ENCODE results near the gene GLRA2.

GLRA2 gene

DNA sequence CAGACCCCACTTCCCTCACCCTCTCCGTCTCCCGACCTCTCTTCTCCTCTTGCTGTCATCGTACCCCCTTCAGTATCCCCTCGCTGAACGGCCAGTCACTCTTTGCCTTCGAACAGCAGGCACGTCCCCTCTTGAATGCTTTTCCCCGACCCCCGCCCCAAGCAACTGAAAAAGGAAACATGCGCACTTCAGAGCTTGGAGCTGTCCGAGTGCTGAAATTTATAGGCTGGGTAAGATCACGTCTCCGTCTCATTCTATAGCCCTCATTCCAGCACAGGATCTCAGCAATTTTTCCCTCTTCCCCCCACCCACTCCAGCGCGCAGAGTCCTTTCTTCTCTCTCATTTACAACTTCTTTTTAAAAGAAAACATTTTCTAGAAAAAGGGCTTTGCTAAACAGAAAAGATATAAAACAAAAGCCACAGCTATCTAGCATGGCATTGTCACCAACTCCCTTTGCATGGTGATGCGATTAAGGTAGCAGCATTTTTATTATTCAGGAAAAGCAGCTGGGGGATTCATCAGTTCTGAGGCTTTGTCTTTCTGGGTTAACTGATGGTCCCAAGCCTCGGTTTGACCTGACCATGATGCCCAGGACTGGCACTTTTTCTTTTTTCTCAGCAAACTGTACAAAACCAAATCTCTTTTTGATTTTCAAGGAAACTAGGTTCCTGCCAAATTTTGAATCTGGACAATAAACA lies at the start of gene GLRA2:
Gene GLRA2, plus strand, starts transcription at position 247 of the 700 bp plus-strand sequence. CDS start 522 bp downstream, outside the sequence.
- DNase-seq = no peak

GRCh38 chrX:14489437-14489836 lies 39.9 kb upstream of the GLRA2 start:
- DNase-seq = no peak

DNA sequence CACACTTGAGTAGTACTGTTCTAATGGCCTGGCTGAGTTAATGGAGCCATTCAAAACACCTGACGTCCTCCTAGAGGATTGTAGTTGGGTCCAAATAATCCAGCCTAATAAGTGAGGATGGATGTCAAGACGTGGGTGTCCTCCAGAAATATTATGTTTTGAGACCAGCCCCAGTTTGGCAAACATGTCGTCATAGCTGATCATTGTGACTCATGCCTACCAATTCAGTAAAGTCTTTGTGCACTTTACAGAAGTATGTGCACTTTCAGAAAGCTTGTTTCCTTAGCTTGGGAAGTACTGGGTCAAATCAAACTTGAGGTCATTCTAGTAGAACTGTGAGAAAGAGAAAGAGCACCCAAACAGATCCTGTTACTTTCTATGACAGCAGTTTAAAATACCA lies 37.6 kb upstream of the GLRA2 start:
- no peak for DNase-seq

GRCh38 chrX:14496674-14497073 lies 32.7 kb upstream of the GLRA2 start:
- DNase-seq = no peak

DNA sequence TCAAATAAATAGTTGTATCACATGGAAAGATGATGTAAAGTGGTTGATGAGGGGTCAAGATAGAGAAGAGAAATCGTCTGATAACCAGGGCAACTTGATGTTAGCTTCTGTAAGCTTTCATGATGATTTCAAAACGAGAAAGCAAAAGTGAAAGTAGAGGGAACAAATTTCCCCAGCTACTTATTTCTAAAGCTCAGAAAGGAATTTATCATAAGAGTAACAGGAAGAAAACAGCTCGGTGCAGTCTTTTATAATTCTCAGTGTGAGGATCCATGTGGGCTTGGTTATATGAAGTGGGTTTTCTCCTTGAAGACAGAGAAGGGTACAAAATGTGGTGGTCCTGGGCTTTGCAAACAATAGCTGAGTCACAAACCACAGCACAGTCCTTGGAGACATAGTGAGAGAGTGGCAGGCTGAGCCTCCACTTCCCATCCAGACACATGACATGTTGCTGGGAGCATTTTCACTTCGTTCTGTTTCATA lies 32.1 kb upstream of the GLRA2 start:
- no peak for DNase-seq

- no peak for DNase-seq
Observed at GRCh38 chrX:14501327-14501726, 28.0 kb upstream of the GLRA2 start.

DNA sequence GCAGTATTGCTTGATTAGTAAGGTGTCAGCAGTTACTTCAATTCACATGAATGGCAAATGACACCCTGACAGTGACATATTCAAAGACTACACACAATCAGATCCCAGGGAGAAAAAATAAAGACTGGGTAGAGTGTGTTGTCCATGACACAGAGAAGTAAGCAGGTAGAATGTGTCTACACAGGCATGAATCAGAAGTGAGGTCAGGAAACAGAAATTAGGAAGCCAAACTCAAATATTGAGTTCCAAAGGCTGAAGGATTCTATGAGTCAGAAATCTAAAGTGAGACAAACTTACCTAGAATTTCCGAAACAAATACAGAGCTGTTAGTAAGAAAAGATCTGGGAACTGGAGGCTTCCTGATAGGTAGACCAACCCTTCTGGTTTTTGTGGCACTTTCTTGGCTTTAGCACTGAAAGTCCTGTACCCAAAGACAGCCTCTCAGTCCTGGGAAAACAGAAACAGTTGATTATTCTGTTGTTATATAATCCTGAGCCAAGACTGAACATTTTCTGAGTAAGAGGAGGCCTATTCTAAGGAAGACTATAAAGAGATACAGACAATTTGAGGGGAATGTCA lies 24.3 kb upstream of the GLRA2 start:
- DNase-seq = no peak

DNA sequence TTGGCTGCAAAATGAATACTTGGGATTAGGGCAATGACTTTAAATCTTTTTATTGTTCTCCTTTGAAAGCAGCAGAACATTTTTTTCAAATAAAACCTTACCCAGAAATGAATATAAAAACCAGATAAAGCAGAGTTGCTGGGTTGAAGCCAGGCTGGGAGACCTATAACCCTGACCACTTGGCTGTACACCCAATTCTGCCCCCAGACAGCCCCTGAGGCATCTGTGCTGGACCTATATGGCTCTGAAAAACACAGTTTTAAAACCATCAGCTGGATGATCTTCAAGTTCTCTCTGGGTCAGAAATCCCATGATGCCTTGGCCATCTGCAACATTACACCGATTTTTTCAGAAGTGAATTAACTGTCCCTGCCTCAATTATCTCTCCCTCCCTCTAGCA lies 23.7 kb upstream of the GLRA2 start:
- no peak for DNase-seq

- no peak for DNase-seq
Observed at GRCh38 chrX:14506866-14507265, 22.5 kb upstream of the GLRA2 start.

GRCh38 chrX:14508025-14508690 lies 21.2 kb upstream of the GLRA2 start:
- no peak for DNase-seq

GRCh38 chrX:14509325-14510057 lies 19.8 kb upstream of the GLRA2 start:
- DNase-seq = no peak

GRCh38 chrX:14528629-14529289 lies 577 bp upstream of the GLRA2 start:
- peak; percentile 68 to 69 for DNase-seq

DNA sequence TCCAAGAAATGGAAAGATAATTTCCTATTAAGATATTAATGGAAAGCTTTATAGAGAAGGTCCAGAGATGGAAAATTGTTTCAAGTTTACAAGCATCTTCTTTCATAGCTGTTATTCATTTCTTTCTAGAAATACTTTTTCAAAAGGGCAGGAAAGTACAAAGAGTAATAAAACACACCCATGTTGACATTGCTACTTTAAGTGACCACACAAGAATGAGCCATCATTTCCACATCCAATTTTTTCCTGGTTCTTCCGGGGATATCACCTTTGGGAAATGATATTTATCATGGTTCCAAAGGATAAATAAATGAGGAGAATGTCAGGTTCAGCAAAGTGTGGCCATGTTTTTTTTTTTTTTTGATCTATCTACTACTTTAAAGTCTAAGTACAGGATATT lies 4.5 kb downstream of the GLRA2 start:
- no peak for DNase-seq

DNA sequence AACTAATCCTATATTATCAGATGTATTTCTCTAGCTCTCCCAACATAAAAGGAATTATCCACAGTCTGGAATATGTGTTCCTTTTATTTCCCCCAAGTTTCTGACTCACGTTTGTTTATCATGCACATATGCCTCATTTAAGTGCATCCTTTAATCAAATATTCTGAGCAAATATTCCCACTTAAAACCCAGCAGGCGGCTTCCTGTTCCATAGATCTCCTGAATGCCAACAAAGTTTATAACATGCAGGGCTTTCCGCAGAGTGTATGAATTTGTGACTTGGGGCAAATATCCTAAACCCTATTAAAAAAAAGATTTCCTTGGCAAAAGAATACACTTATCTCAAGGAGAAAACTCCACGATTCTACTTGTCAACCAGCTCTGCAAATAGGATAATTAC lies 16.9 kb downstream of the GLRA2 start:
- peak in 1 of 2 experiments; percentile 35 for DNase-seq

DNA sequence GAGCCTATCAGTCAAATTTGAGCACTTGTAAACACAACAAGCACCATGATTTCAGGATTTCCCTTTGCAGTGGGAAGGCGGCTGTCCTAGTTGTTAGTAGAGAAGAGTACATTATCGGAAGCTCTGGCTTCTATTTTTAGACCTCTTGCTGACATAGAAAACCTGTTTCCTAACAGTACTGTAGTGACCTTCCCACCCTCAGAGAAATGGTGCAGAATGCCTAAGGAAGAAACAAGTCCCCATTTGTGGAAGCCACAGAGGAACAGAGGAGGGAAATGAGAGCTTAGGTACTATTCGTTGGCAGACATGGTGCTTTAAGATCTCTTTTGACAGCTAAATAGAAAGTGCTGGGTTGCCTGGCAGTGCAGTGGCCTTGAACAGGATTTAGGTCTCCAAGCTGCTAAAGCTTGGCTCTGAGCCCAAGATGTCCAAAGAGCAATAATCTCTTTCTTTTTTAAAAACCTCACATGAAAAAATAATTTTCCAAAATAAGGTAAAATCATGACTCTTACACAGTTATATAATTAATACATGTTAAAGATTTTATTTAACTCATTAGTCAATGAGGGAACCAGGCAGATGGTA lies 24.9 kb downstream of the GLRA2 start:
- DNase-seq = no peak

DNA sequence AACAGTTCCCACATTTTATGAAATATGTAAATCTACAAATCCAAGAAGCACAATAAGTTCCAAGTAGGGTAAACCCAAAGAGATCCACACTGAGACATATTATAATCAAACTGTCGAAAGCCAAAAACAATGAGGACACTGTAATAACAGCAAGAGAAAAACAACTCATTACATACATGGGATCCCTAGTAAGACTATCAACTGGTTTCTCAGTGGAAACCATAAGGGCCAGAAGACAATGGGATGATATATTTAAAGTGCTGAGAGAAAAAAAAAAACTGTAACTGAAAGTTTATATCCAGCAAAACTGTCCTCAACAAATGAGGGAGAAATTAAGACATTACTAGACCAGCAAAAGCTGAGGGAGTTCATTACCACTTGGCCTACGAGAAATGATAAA lies 34.7 kb downstream of the GLRA2 start:
- DNase-seq = no peak

DNA sequence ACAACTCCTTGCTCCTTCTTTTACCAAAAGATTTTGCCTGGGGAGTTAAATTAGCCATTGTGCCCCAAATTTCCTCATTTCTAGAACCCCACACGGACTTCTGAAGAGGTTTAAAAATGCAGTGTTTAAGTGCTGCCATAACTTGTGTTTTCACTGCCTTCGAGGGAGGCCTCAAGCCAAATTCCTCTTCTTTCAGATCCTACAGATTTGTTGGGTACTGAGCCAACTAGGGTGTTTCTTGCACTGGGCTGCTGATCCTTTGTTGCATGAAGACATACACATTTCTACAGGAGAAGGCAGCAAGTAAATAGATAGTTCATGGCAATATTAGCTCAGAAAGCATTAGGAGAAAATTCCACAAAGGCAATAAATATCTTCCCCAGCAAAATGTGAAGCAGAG lies 43.8 kb downstream of the GLRA2 start:
- no peak for DNase-seq

GRCh38 chrX:14581081-14581480 lies 51.7 kb downstream of the GLRA2 start:
- no peak for DNase-seq

DNA sequence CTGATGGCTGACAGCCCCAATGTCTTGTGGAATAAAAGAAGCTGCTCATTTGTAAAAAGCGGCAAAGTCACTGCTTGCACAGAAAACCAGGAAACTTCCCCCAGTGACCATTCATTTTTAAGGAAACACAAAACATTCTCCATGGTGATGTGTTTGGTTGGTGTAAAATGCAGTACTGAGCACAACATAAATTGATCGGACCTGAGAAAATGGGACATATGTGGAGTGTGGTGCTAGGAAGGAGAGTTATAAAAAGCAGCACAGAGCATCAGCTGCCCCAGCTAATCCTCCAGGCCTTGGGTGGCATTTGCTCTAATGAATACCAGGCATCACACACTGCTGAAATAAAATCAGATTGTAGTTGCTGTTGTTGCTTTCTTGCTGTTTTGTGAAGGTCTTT lies 55.2 kb downstream of the GLRA2 start:
- no peak for DNase-seq

DNA sequence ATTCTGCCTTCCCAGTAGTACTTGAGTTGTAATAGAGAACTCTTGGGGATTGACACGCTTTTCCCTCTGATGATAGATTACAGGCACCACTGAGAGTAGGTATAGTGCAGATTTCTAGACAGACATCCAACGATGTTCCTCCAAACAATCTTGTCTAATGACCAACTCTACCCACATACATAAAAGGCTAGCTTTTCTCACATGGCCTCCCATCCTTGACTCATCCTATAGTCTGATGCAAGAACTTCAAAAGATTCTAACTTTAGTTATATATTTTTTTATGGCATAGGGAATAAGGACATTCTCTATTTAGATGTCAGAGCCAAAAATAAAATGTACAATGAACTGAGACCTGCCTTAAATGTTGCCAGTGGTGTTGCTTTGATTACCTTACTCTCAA lies 60.9 kb downstream of the GLRA2 start:
- no peak for DNase-seq

- no peak for DNase-seq
Observed at GRCh38 chrX:14590693-14591424, 61.5 kb downstream of the GLRA2 start.

DNA sequence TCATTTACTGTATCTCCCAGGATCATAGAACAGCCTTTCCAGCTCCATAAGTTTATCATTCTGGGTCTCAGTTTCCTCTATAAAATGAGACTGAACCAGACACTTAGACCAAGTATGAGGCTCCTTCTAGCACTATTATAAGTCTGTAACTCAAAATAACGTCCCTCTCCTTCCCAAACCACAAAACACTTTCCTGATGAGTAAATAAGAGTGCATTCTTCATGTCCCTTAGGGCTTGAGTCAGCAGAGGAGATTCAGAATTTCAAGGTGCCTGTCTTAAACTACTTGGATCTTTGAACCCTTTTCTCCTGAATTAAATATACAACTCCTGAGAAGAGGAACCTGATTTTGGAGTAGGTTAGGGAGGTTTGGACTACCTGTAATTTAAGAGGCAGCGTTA lies 62.6 kb downstream of the GLRA2 start:
- no peak for DNase-seq

Measured in NCI-H2081 (cell line).